RKO (cell line): ENCODE results near the gene PCOLCE2.

Source experiments
- DNase-seq: peaks from one replicate; pipeline ENCODE4 v3.0.0-alpha.2; 2016; ENCODE audit warnings: low spot score

The PCOLCE2 gene

GRCh38 chr3:142888481-142889211, at the start of gene PCOLCE2:
TSS of gene PCOLCE2 (minus strand) at chr3:142889083. CDS start at chr3:142888896, 187 bp downstream.
- DNase-seq = no peak

- no peak for DNase-seq
Measured at GRCh38 chr3:142935963-142936362, 47.1 kb upstream of the PCOLCE2 start.

DNA sequence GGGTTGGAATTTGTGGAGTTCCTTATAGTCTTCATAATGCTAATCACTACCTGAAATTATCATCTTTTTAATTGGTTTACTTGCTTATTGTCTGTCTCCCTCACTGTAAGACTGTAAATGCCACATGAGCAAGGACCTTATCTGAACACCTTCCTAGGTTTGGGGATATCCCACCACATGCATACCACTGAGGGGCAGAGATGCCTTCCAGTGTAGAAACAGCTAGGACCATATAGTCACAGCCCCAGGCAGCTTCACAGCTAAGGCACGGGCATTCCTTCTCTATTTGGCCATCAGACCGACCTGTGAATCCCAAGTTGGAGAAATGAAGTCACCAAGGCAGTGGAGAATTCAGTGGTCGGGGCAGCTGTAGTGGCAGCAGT, 46.0 kb upstream of the PCOLCE2 start:
- DNase-seq = no peak

GRCh38 chr3:142934128-142934886, 45.4 kb upstream of the PCOLCE2 start:
- no peak for DNase-seq

DNA sequence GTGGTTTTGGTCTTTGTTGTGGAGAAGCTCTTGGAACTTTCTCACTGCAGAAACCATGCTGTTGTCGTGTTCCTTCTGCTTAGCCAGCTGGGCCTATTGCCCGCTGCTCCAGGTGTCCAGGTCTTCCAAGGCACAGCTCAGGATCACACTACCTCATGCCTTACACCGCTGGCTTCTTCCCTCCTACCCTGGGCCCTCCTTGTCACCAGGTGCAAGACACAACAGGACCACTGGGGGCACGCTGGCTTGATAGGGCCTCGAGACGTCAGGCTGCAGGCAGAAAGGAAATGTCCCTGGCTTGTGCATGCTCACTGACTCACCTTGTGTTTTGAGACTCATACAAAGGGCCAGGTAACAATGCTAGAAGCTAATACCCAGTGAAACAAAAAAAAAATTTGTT, 42.3 kb upstream of the PCOLCE2 start:
- peak; percentile 19 for DNase-seq

- DNase-seq = no peak
Measured at GRCh38 chr3:142930463-142930862, 41.6 kb upstream of the PCOLCE2 start.

- no peak for DNase-seq
Measured at GRCh38 chr3:142929890-142930289, 41.0 kb upstream of the PCOLCE2 start.

GRCh38 chr3:142929109-142929508, 40.2 kb upstream of the PCOLCE2 start:
- DNase-seq = peak; percentile 77

GRCh38 chr3:142926368-142926944, 37.6 kb upstream of the PCOLCE2 start:
- no peak for DNase-seq

- DNase-seq = no peak
Measured at GRCh38 chr3:142925140-142925539, 36.3 kb upstream of the PCOLCE2 start.

- DNase-seq = no peak
Measured at GRCh38 chr3:142923694-142924093, 34.8 kb upstream of the PCOLCE2 start.

DNA sequence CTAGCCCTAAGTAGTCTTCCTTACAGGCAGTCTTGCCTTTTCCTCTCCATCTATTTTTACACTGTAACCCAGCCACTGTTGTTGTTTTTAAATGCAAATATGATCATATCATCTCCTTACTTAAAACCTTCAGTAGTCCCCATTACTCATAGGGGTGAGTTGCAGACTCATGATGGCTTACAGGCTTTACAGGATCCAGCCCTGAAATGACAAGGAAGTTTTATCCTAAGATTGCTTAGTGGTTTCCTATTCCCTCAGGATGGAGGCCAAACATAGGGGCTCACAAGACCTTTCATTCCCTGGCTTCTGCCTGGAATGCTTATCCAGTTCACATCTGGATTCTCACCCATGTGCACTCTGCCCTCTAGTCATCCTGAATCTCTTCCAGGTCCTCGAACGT, 27.7 kb upstream of the PCOLCE2 start:
- DNase-seq = peak; percentile 8

- DNase-seq = no peak
Measured at GRCh38 chr3:142915636-142916035, 26.8 kb upstream of the PCOLCE2 start.

- DNase-seq = no peak
Measured at GRCh38 chr3:142914286-142914811, 25.5 kb upstream of the PCOLCE2 start.

GRCh38 chr3:142913432-142913831, 24.5 kb upstream of the PCOLCE2 start:
- no peak for DNase-seq

DNA sequence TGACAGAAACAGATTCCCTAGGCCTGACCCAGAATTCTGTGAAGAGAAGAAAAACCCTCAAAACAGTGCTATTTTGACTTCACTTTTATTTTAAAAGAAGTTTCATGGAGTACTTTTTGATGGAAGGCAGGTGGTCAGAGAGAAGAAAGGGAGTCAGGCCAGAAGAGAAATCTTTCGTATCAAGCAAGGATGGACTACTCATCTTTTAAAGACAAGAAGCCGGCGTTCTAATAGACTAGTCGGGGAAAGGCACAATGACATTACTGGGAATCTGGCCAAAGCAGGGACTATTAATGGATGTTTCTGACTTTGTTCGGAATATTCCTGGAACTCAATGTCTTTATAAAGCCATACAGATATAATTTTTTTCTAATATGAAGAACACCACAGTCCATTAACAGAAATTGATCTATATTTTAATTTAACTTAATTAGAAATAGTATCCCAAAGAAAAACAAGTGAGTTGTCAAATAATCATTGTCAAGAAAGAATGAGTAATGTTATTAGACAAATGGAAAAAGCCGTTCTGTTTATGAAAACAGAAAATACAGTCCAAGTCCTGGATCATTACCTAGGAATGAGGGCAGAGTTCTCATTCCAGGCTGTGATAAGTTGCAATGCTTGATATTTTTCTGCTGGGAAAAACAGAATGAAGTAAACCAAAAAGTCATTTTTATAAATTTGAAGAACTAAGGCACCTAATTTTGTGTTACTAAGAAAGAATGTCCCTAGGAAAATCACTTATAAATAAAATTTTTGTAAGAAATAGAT, 23.7 kb upstream of the PCOLCE2 start:
- DNase-seq = no peak

DNA sequence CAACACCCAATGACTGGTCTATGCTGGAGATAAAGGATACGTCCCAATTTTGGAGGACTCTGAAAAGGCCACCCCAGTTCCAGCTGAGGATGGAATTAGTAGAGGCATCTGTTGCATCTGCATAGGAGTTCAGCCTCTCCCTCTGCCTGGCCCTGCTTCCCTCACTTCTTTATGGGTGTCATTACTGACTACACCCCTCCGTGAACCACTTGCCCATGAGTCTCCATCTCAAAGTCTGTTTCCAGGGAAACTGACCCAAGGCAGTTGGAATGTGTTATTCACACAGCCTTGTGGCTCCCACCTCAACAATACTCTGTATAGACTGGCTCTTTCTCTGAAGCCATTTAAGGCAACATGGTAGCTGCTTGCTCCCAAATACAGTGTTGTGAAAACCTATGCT, 21.4 kb upstream of the PCOLCE2 start:
- DNase-seq = no peak

- no peak for DNase-seq
Measured at GRCh38 chr3:142909282-142909681, 20.4 kb upstream of the PCOLCE2 start.

GRCh38 chr3:142907996-142908395, 19.1 kb upstream of the PCOLCE2 start:
- no peak for DNase-seq

- peak; percentile 18 for DNase-seq
Measured at GRCh38 chr3:142904639-142905436, 16.0 kb upstream of the PCOLCE2 start.

- no peak for DNase-seq
Measured at GRCh38 chr3:142902356-142902755, 13.5 kb upstream of the PCOLCE2 start.
